Calu3 (cell line): Measurements from ENCODE around the gene NUP62. TPM values are rescaled to one million over a fixed set of nuclear protein-coding genes. Genes with fewer than 3 reads are reported as not detected.

Experiments used
- BruUV-seq: library from RNA; stranded (reverse); fragments of 400-500 nt; replicated peaks from 2 replicates; lab custom pipeline; 2021; lab: Mats Ljungman, UMichigan
- CTCF ChIA-PET: fragments of 300-600 bp; sonication (Branson Sonifier 250); formaldehyde crosslinking; loops from one replicate; lab custom pipeline; 2022; ENCODE audit warnings: antibody characterized with exemption; lab: Charles Lee
- DNase-seq: peaks from one replicate; pipeline ENCODE4 v3.0.0; 2022
- H3K27ac Mint-ChIP-seq: one replicate; pipeline ENCODE4 v1.8.0; 2022; ENCODE audit warnings: mixed read lengths; ENCODE audit not compliant: unreplicated experiment
- H3K27me3 Mint-ChIP-seq: one replicate; pipeline ENCODE4 v1.8.0; 2022; ENCODE audit warnings: mixed read lengths; ENCODE audit not compliant: unreplicated experiment
- H3K36me3 Mint-ChIP-seq: one replicate; pipeline ENCODE4 v1.8.0; 2022; ENCODE audit warnings: mild to moderate bottlenecking, moderate library complexity, mixed read lengths; ENCODE audit not compliant: insufficient read depth, unreplicated experiment
- H3K4me1 Mint-ChIP-seq: one replicate; pipeline ENCODE4 v1.8.0; 2022; ENCODE audit warnings: mild to moderate bottlenecking, low read depth, mixed read lengths; ENCODE audit not compliant: unreplicated experiment
- H3K4me3 Mint-ChIP-seq: one replicate; pipeline ENCODE4 v1.8.0; 2022; ENCODE audit warnings: mild to moderate bottlenecking, low read depth, moderate library complexity, mixed read lengths; ENCODE audit not compliant: unreplicated experiment
- H3K9me3 Mint-ChIP-seq: one replicate; pipeline ENCODE4 v1.8.0; 2022; ENCODE audit warnings: low read depth, mixed read lengths; ENCODE audit not compliant: unreplicated experiment
- CTCF ChIP-seq: fragments of 200-600 bp; IDR thresholded peaks from one replicate; pipeline ENCODE4 v1.8.0; 2022; ENCODE audit warnings: antibody characterized with exemption; ENCODE audit not compliant: unreplicated experiment
- intact Hi-C: fragments of 100-400 bp; cut with micrococcal nuclease; formaldehyde crosslinking; loops from one replicate; pipeline ENCODE4 v1.10.0; 2022; ENCODE audit not compliant: unreplicated experiment
- total RNA-seq: library from RNA; stranded (reverse); gene quantifications from 2 replicates; pipeline ENCODE4 v1.2.3, GENCODE V29; 2022

Gene NUP62
- total RNA-seq, 1 experiment from 2014 or later, result 124 TPM

GRCh38 chr19:49877020-49877878, 52.1 kb downstream of the NUP62 start, which contains the start of the genes AKT1S1 and TBC1D17:
AKT1S1 (minus strand) TSS chr19:49877355; CDS start chr19:49873295, 4,060 bp downstream.
TBC1D17 (plus strand) TSS chr19:49877702; CDS start chr19:49877724, 22 bp downstream.
- Mint-ChIP-seq H3K4me1 (peaks cover 17% of the 10 kb centered on the region), H3K27ac (no peak within 1 kb of the TSS), H3K4me3 (no peak within 1 kb of the TSS), H3K9me3 (no peaks in the 10 kb centered on the region), H3K36me3 (peaks cover 5% of the 10 kb centered on the region), H3K27me3 (no peaks in the 10 kb centered on the region)
- CTCF ChIA-PET, result interaction anchor here (1.3 kb wide), 1 partner anchor 21 kb away, joined by 3 read pairs; no protein-coding TSS in a partner anchor
- intact Hi-C loops, result no loop called here
- no TSS peak for BruUV-seq
- TF ChIP-seq CTCF, result no peak
- DNase-seq, result peak; percentile 99

- no TSS peak for BruUV-seq
- Mint-ChIP-seq H3K4me3 (no peak overlapping the region), H3K4me1 (peaks cover 17% of the 10 kb centered on the region), H3K27ac (no peak overlapping the region), H3K9me3 (no peaks in the 10 kb centered on the region), H3K27me3 (no peaks in the 10 kb centered on the region), H3K36me3 (peaks cover 11% of the 10 kb centered on the region)
- CTCF ChIA-PET, result interaction anchor here (1.2 to 1.3 kb wide), 2 partner anchors 10 to 21 kb away, joined by 3 read pairs; no protein-coding TSS in a partner anchor
- DNase-seq, result peak; percentile 99
- intact Hi-C loops, result no loop called here
- no peak for TF ChIP-seq CTCF
Observed at GRCh38 chr19:49876422-49877019, 52.8 kb downstream of the NUP62 start.

GRCh38 chr19:49875857-49876421, 53.4 kb downstream of the NUP62 start:
- Mint-ChIP-seq H3K9me3 (no peaks in the 10 kb centered on the region), H3K27me3 (no peaks in the 10 kb centered on the region), H3K4me1 (peaks cover 17% of the 10 kb centered on the region), H3K27ac (no peak overlapping the region), H3K36me3 (peaks cover 11% of the 10 kb centered on the region), H3K4me3 (no peak overlapping the region)
- BruUV-seq, result TSS peak; percentile 54
- CTCF ChIA-PET, result interaction anchor here (1.2 to 1.3 kb wide), 2 partner anchors 9 to 22 kb away, joined by 3 read pairs; no protein-coding TSS in a partner anchor
- intact Hi-C loops, result no loop called here
- peak; percentile 69 for DNase-seq
- TF ChIP-seq CTCF, result no peak

GRCh38 chr19:49875177-49875576, 54.1 kb downstream of the NUP62 start:
- Mint-ChIP-seq H3K27me3 (no peaks in the 10 kb centered on the region), H3K36me3 (peaks cover 11% of the 10 kb centered on the region), H3K27ac (no peak overlapping the region), H3K9me3 (no peaks in the 10 kb centered on the region), H3K4me3 (no peak overlapping the region), H3K4me1 (peaks cover 21% of the 10 kb centered on the region)
- no peak for DNase-seq
- no TSS peak for BruUV-seq
- CTCF ChIA-PET, result interaction anchor here (1.2 kb wide), 1 partner anchor 8 kb away, joined by 3 read pairs; no protein-coding TSS in a partner anchor
- intact Hi-C loops, result no loop called here
- TF ChIP-seq CTCF, result no peak
